Measurements from ENCODE around the gene CLEC18A.

CLEC18A gene

DNA sequence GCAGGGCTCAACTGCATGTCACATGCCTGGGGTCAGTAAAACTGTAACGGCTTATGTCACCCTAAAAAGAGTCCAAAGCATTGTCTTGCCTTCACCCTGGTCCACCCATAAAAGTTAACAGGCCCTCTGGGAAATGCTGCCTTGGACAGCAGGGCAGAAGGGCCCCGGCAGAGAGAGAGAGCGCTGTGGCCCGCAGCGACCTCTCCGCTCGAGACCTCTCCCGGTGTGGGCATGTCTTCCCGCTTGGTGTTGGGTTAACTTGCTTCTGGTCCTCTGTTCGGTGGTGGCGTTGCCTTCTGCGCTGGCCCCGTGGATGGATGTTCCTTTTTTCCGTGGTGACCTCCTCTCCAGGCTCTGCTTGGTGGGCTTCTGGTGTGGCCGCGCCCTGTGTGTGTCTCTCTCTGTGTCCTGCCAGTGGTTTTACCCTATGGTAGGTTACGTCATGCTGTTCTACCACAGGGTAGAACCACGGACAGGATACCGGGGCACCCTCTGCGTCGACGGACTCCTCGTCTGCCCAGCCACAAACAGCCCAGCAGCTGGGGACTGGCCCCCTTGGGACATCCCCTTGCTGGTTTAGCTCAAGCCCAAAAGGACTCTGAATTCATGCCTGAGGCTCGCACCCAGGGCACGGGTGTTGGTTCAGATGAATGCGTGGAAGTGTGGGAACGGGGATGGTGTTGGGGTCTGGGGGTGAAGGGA is 18.3 kb upstream of the CLEC18A start:
- no peak overlapping the region for H3K4me3 ChIP-seq (ENCODE audit: low read depth, low read length)
- ChIA-PET CTCF (interaction anchor here (1.0 to 23.1 kb wide), 4 partner anchors 10 to 178 kb away, joined by 3 to 598 read pairs (median 30); partner anchors contain the start of gene NOB1), POLR2A (no interaction called here)
- TF ChIP-seq, protein P1, sequence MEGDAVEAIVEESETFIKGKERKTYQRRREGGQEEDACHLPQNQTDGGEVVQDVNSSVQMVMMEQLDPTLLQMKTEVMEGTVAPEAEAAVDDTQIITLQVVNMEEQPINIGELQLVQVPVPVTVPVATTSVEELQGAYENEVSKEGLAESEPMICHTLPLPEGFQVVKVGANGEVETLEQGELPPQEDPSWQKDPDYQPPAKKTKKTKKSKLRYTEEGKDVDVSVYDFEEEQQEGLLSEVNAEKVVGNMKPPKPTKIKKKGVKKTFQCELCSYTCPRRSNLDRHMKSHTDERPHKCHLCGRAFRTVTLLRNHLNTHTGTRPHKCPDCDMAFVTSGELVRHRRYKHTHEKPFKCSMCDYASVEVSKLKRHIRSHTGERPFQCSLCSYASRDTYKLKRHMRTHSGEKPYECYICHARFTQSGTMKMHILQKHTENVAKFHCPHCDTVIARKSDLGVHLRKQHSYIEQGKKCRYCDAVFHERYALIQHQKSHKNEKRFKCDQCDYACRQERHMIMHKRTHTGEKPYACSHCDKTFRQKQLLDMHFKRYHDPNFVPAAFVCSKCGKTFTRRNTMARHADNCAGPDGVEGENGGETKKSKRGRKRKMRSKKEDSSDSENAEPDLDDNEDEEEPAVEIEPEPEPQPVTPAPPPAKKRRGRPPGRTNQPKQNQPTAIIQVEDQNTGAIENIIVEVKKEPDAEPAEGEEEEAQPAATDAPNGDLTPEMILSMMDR (IDR thresholded peaks at IDR 0.05; ENCODE audit: insufficient read depth, low read length, missing control alignments) = no peak
- no peak for DNase-seq (ENCODE audit: low read depth, low spot score)

DNA sequence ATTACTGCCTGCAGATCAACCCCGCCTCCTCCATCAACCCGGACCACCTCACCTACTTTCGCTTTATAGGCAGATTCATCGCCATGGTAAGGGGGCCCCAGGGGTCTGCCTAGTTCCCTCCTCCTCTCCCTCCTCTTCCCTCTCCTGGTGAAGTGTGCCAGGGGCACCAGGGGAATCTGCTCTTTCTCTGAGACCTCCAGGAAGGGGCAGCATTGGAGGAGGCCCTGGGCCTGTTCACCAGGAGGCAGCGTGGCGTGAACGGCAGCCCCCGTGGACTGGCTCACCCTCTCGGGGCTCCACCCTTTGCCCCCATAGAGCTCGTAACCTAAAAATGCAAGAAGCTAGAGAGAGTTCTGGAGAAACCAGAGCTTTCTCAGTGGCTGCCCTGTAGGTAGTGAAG is 17.1 kb upstream of the CLEC18A start:
- POLR2A ChIA-PET = no interaction called here
- CTCF ChIA-PET = interaction anchor here (0.6 to 23.1 kb wide), 4 partner anchors 11 to 180 kb away, joined by 3 to 598 read pairs (median 4); partner anchors contain the start of gene NOB1
- TF ChIP-seq, protein P1 (IDR thresholded peaks at IDR 0.05; ENCODE audit: insufficient read depth, low read length, missing control alignments) = no peak
- no peak overlapping the region for H3K4me3 ChIP-seq (ENCODE audit: low read depth, low read length)
- DNase-seq (ENCODE audit: low read depth, low spot score) = no peak

DNA sequence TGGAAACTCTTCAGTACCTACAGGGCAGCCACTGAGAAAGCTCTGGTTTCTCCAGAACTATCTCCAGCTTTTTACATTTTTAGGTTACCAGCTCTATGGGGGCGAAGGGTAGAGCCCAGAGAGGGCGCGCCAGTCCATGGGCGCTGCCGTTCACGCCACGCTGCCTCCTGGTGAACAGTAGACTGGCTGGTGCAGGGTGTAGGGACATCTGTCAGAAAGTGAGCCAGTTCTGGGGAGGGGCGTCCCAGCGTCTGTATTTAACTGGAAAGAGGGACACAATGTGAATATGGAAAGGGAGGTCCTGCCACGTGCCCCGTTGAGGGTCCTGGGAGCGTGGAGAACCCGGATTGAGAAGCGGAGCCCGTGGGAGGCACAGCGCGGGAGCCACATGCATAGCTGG is 16.4 kb upstream of the CLEC18A start:
- no peak overlapping the region for H3K4me3 ChIP-seq (ENCODE audit: low read depth, low read length)
- ChIA-PET POLR2A (no interaction called here), CTCF (interaction anchor here (0.8 to 23.1 kb wide), 2 partner anchors 139 to 181 kb away, joined by 5 to 598 read pairs; partner anchors contain the start of gene NOB1)
- TF ChIP-seq, protein P1 (IDR thresholded peaks at IDR 0.05; ENCODE audit: insufficient read depth, low read length, missing control alignments) = no peak
- DNase-seq (ENCODE audit: low read depth, low spot score) = no peak

DNA sequence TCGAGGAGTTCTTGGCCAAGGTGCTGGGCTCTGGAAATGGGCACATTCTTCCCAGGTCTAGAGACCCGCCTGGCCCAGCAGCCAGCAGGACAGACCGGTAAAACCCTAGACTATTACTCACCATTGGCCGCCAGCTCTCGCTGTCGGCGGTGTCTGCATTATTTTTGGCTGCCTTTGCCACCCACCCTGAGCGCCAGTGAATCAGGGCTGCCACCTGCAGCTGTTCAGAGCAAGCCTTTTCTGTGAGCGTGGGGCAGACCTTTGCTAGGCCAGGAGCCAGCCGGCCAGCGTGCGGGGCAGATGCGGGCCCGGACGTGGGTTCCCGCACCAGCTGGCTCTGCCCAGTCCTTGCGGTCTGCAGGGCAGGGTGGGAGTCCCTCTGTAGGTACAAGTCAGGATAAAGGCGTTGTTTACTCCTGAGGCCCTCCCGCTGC is 15.8 kb upstream of the CLEC18A start:
- H3K4me3 ChIP-seq (ENCODE audit: low read depth, low read length) = no peak overlapping the region
- ChIA-PET CTCF (interaction anchor here (23.1 kb wide), 1 partner anchor 139 kb away, joined by 598 read pairs; no protein-coding TSS in a partner anchor), POLR2A (interaction anchor here (0.5 kb wide), 1 partner anchor 114 kb away, joined by 3 read pairs; no protein-coding TSS in a partner anchor)
- DNase-seq (ENCODE audit: low read depth, low spot score) = no peak
- TF ChIP-seq, protein P1 (IDR thresholded peaks at IDR 0.05; ENCODE audit: insufficient read depth, low read length, missing control alignments) = no peak

DNA sequence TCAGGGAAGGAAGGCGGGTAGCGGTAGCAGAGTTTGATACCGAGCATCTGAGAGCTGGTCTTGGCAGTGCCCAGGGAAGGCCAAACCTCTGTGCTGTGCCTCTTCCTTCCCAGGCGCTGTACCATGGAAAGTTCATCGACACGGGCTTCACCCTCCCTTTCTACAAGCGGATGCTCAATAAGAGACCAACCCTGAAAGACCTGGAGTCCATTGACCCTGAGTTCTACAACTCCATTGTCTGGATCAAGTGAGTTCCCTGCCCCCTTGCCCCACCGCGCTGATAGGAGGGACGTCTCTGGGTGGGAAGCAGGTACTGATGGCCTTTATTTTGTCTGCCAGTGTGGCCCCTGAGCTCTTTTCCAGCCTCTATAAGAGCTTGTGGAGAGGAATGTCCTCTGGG is 15.4 kb upstream of the CLEC18A start:
- no peak overlapping the region for H3K4me3 ChIP-seq (ENCODE audit: low read depth, low read length)
- ChIA-PET CTCF (interaction anchor here (0.9 to 23.1 kb wide), 2 partner anchors 128 to 140 kb away, joined by 3 to 598 read pairs; no protein-coding TSS in a partner anchor), POLR2A (interaction anchor here (0.5 kb wide), 1 partner anchor 115 kb away, joined by 3 read pairs; no protein-coding TSS in a partner anchor)
- TF ChIP-seq, protein P1 (IDR thresholded peaks at IDR 0.05; ENCODE audit: insufficient read depth, low read length, missing control alignments) = no peak
- DNase-seq (ENCODE audit: low read depth, low spot score) = no peak

DNA sequence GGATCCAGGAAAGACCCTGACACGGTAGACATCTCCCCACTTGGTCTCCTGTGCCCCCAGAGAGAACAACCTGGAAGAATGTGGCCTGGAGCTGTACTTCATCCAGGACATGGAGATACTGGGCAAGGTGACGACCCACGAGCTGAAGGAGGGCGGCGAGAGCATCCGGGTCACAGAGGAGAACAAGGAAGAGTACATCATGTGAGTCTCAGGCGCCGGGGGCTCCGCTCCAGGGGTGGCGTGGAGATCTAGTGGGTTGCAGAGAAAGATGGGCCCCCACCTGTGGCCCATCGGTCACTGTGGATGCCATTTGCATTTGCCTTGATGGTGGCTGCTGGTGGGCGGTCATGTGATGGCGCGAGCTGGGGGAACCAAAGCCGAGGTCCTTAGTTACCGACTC is 14.9 kb upstream of the CLEC18A start:
- DNase-seq (ENCODE audit: low read depth, low spot score) = no peak
- ChIA-PET CTCF (interaction anchor here (0.9 to 23.1 kb wide), 2 partner anchors 129 to 140 kb away, joined by 3 to 598 read pairs; no protein-coding TSS in a partner anchor), POLR2A (no interaction called here)
- H3K4me3 ChIP-seq (ENCODE audit: low read depth, low read length) = no peak overlapping the region
- TF ChIP-seq, protein P1 (IDR thresholded peaks at IDR 0.05; ENCODE audit: insufficient read depth, low read length, missing control alignments) = no peak
